ENCODE measurements around the gene CIB4. TPM values are rescaled to one million over a fixed set of nuclear protein-coding genes. Genes with fewer than 3 reads are reported as not detected.

CIB4 gene
- total and polyA plus RNA-seq, 2 of the 4 experiments (the other 2 are of a cell fraction): not detected

DNA sequence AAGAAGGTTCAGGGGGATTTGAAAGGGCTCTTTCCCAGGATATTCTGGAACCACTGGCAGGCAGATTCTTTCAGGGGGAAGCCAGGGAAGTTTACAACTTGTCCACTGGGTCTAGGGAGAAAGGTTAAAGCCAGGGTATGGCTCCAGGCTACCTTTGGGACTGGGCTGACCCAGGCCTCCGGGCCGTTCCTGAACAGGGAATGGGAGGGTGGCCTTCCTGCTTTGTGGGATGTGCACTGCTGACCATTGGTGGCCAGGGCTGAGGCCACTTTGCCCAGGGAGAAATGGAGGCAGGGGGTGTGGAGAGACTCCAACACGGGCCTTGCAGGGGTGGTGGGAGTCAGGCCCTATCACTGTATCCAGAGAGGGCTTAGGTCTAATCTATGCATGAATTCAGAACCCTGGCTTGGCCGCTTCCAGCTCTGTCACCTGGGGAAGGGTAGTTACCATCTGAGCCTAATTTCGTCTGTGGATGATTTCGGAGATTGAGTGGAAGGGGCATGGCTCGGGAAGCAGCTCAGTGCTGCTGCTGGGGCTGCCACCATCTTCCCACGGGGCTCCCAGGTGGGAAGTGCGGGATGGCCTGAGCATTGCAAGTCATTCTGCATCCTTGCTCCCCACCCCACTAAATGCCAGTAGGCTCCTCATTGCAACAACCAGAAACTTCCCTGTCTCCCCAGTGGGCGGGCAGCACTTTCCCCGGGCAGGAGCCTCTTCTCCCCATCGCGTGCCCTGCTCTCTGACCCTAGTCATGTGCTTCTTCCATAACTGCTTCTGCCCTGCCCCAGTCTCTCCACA, 106.1 kb downstream of the CIB4 start:
- Histone ChIP-seq H3K27me3 (ENCODE audit: control insufficient read depth, insufficient read depth, low read length) (peaks cover 47% of the 10 kb centered on the region), H3K18ac (ENCODE audit: low read depth, low read length) (no peak overlapping the region), H3K4me3 (ENCODE audit: insufficient read depth, low read depth, low read length) (no peak overlapping the region), H3K4me2 (ENCODE audit: low read depth, low read length) (no peak overlapping the region), H3K9ac (ENCODE audit: low read depth, low read length) (no peak overlapping the region), H2BK15ac (ENCODE audit: low read depth, low read length) (no peak overlapping the region), H3K27ac (ENCODE audit: insufficient read depth, low read length) (no peak overlapping the region), H4K8ac (ENCODE audit: low read depth in 2 of 2, low read length in 2 of 2) (no peak overlapping the region), H3K36me3 (ENCODE audit: control insufficient read depth, insufficient read depth, low read length) (no peaks in the 10 kb centered on the region), H3K14ac (replicated peaks; ENCODE audit: low read depth, low read length) (no peak overlapping the region), H2BK120ac (ENCODE audit: low read depth, low read length) (no peak overlapping the region), H3K79me1 (ENCODE audit: low read depth in 1 of 2, low read length in 2 of 2) (no peaks in the 10 kb centered on the region), H3K4ac (ENCODE audit: low read depth, low read length) (no peak overlapping the region), H4K91ac (ENCODE audit: insufficient read depth, low read depth, low read length) (no peak overlapping the region), H2AK9ac (replicated peaks; ENCODE audit: low read depth, low read length, poor library complexity) (no peak overlapping the region), H3K4me1 (ENCODE audit: control insufficient read depth, insufficient read depth, low read length) (no peaks in the 10 kb centered on the region), H4K5ac (ENCODE audit: low read depth, low read length) (no peak overlapping the region), H3K56ac (ENCODE audit: extremely low read depth, insufficient read depth, low read length) (no peak overlapping the region), H3K9me1 (ENCODE audit: insufficient read depth, low read length) (no peaks in the 10 kb centered on the region), H2AFZ (replicated peaks; ENCODE audit: low read length, poor library complexity) (no peak overlapping the region), H2BK20ac (ENCODE audit: low read depth, low read length) (no peak overlapping the region), H2BK5ac (ENCODE audit: low read depth, low read length, poor library complexity, severe bottlenecking) (no peak overlapping the region), H3K23ac (ENCODE audit: low read depth, low read length) (no peak overlapping the region), H4K20me1 (ENCODE audit: insufficient read depth, low read length) (no peaks in the 10 kb centered on the region), H2AK5ac (ENCODE audit: low read depth, low read length) (no peak overlapping the region), H3K9me3 (ENCODE audit: control insufficient read depth, insufficient read depth, low read length) (no peaks in the 10 kb centered on the region)
- no peak for ATAC-seq (ENCODE audit: low read depth)
- TF ChIP-seq, protein P1, sequence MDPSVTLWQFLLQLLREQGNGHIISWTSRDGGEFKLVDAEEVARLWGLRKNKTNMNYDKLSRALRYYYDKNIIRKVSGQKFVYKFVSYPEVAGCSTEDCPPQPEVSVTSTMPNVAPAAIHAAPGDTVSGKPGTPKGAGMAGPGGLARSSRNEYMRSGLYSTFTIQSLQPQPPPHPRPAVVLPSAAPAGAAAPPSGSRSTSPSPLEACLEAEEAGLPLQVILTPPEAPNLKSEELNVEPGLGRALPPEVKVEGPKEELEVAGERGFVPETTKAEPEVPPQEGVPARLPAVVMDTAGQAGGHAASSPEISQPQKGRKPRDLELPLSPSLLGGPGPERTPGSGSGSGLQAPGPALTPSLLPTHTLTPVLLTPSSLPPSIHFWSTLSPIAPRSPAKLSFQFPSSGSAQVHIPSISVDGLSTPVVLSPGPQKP (IDR thresholded peaks at IDR 0.05; ENCODE audit: borderline replicate concordance, low read depth, low read length): no peak
- TF ChIP-seq NFE2L2 (IDR thresholded peaks at IDR 0.05; ENCODE audit: low read depth, low read length): no peak
- TF ChIP-seq POLR2A (IDR thresholded peaks at IDR 0.05; ENCODE audit: low read depth, low read length): no peak
- TF ChIP-seq MAFK (IDR thresholded peaks at IDR 0.05; ENCODE audit: low read depth, low read length): no peak
- TF ChIP-seq MXI1 (IDR thresholded peaks at IDR 0.05; ENCODE audit: borderline replicate concordance, low read depth, low read length): no peak
- TF ChIP-seq CEBPB (IDR thresholded peaks at IDR 0.05; ENCODE audit: low read depth, low read length): no peak
- no peak for TF ChIP-seq CTCF (conservative IDR thresholded peaks at IDR 0.05; ENCODE audit: low read depth, low read length)
- no peak for TF ChIP-seq FOS (IDR thresholded peaks at IDR 0.05; ENCODE audit: low read depth, low read length)
- TF ChIP-seq RFX5 (IDR thresholded peaks at IDR 0.05; ENCODE audit: low read depth, low read length): no peak
- no peak for TF ChIP-seq RAD21 (IDR thresholded peaks at IDR 0.05; ENCODE audit: low read length)
- TF ChIP-seq CHD1 (IDR thresholded peaks at IDR 0.05; ENCODE audit: low read depth, low read length): no peak
- no peak for TF ChIP-seq MAZ (IDR thresholded peaks at IDR 0.05; ENCODE audit: borderline replicate concordance, low read depth, low read length)
- TF ChIP-seq RCOR1 (IDR thresholded peaks at IDR 0.05; ENCODE audit: insufficient replicate concordance, low read length): no peak
- TF ChIP-seq, protein P2, sequence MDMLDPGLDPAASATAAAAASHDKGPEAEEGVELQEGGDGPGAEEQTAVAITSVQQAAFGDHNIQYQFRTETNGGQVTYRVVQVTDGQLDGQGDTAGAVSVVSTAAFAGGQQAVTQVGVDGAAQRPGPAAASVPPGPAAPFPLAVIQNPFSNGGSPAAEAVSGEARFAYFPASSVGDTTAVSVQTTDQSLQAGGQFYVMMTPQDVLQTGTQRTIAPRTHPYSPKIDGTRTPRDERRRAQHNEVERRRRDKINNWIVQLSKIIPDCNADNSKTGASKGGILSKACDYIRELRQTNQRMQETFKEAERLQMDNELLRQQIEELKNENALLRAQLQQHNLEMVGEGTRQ (IDR thresholded peaks at IDR 0.05; ENCODE audit: low read depth, low read length): no peak
- TF ChIP-seq BHLHE40 (IDR thresholded peaks at IDR 0.05; ENCODE audit: low read depth, low read length): no peak
- in situ Hi-C loops (cut with MboI; ENCODE audit: low sequenced_read_pairs): no loop called here
- 67% methylated on average over 5 of the region's 13 CpGs; no CpG with 5 or more reads in 1 of the 2 experiments for WGBS, 2 experiments (ENCODE audit: extremely low coverage in 2 of 2, insufficient read length in 1 of 2)
- ChIA-PET POLR2A (ENCODE audit: unreplicated experiment) (no interaction called here), CTCF (no interaction called here)
- dilution Hi-C loops (cut with HindIII; ENCODE audit: low sequenced_read_pairs, unreplicated experiment): no loop called here
- intact Hi-C loops (cut with micrococcal nuclease): no loop called here
- no peak for DNase-seq
- BruUV-seq (replicated peaks): no TSS peak

All from IMR-90 (cell line).